PFSK-1 (cell line): ENCODE measurements around the gene RABL3.

Experiments
- POLR2AphosphoS5 ChIP-seq: IDR thresholded peaks from 2 replicates; pipeline ENCODE4 v1.6.1; 2012; ENCODE audit warnings: low read depth, mild to moderate bottlenecking, control low read depth, low read length, moderate library complexity
- SIN3A ChIP-seq: IDR thresholded peaks from 2 replicates; pipeline ENCODE4 v1.6.1; 2012; ENCODE audit warnings: mild to moderate bottlenecking, low read length, moderate library complexity, borderline replicate concordance; ENCODE audit not compliant: insufficient read depth
- TAF1 ChIP-seq: IDR thresholded peaks from 2 replicates; pipeline ENCODE4 v1.6.1; 2012; ENCODE audit warnings: low read length, control low read depth, borderline replicate concordance; ENCODE audit not compliant: insufficient read depth

DNA sequence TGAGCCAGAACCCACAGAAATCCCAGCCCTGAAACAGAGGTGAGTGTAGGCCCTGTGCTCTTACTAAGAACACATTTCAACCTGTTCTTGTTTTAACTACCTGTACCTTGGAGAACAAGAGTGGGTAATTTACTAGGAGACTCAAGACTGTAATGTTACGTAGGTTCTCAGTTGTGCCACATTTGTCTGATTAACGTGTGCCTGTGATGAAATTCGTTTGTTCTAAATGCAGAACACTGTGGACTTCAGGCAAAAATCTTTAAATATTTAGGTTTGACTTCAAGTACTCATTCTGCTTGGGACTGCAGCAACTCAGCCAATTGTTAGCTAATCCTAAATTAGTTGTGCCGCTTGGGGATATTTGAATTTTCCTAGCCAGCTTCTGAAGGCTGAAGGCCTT, 28.6 kb upstream of the RABL3 start:
- no peak for TF ChIP-seq POLR2AphosphoS5
- TF ChIP-seq TAF1 = no peak
- no peak for TF ChIP-seq SIN3A
